ENCODE results near the gene PAN3. TPM values are rescaled to one million over a fixed set of nuclear protein-coding genes. Genes with fewer than 3 reads are reported as not detected.

Gene PAN3
- total and polyA plus RNA-seq, 2 of the 8 experiments (the other 6 are each of a cell fraction or from before 2014, with no cell fraction given): 12.7 to 39.3 TPM

DNA sequence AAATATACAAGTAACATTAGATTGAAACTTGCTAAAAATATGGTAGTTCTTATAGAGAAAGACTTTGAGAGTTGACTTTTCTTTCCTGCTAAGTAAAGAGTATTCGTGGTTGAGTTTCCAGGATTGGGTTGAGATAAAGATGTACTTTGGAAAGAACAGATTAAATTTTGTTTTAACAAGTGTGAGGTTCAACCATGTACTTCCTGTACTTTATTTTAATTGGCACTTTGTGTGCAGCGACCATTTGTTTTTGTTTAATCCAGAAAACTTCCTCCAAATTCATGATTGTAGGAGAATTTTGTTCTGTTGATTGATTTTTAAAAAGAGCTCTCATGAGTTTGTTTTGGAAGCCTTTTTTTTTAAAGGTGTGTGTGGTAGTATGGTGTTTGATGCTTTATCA is 46.9 kb downstream of the PAN3 start (continued):
- TF ChIP-seq RBBP5 (IDR thresholded peaks at IDR 0.05; ENCODE audit: borderline replicate concordance, low read depth, low read length) (no peak), EP300 (IDR thresholded peaks at IDR 0.05; ENCODE audit: borderline replicate concordance in 1 of 2, low read depth in 2 of 2, low read length in 2 of 2) (no peak), NRF1 (IDR thresholded peaks at IDR 0.05; ENCODE audit: low read depth, low read length) (no peak), RAD21 (IDR thresholded peaks at IDR 0.05 in 1 of 2, conservative IDR thresholded peaks at IDR 0.05 in 1 of 2; ENCODE audit: low read depth in 2 of 2, low read length in 2 of 2) (no peak)
